OCI-LY7 (cell line): ENCODE data around the gene THOC7. TPM values are rescaled to one million over a fixed set of nuclear protein-coding genes. Genes with fewer than 3 reads are reported as not detected.

Experiments used
- BruUV-seq: library from RNA; stranded (reverse); fragments of 400-500 nt; replicated peaks from 2 replicates; lab custom pipeline; 2021; lab: Mats Ljungman, UMichigan
- CTCF ChIA-PET: fragments of 300-600 bp; sonication (Branson Sonifier 250); formaldehyde crosslinking; loops from one replicate; lab custom pipeline; 2022; ENCODE audit warnings: antibody characterized with exemption; ENCODE audit not compliant: unreplicated experiment; lab: Charles Lee
- POLR2A ChIA-PET: fragments of 300-600 bp; sonication (Branson Sonifier 250); formaldehyde crosslinking; loops from one replicate; lab custom pipeline; 2022; ENCODE audit warnings: antibody characterized with exemption; lab: Charles Lee
- DNase-seq: peaks from one replicate; pipeline ENCODE4 v3.0.0-alpha.2; 2015; ENCODE audit warnings: low spot score
- H2AFZ ChIP-seq: fragments of 200-600 bp; sonication (generic), shearing (Covaris generic); 2 replicates; pipeline ENCODE4 v1.6.1; 2014; ENCODE audit warnings: mild to moderate bottlenecking, antibody characterized with exemption, low read length, moderate library complexity
- H3K27ac ChIP-seq: fragments of 200-600 bp; sonication (generic); 2 replicates; pipeline ENCODE4 v1.5.1; 2014; ENCODE audit warnings: mixed run types, low read depth, mild to moderate bottlenecking, moderate library complexity, low read length, inconsistent platforms; ENCODE audit not compliant: poor library complexity, severe bottlenecking
- H3K36me3 ChIP-seq: fragments of 200-600 bp; sonication (generic); 2 replicates; pipeline ENCODE4 v1.6.1; 2014; ENCODE audit warnings: mild to moderate bottlenecking, antibody characterized with exemption, low read length, moderate library complexity, mixed read lengths; ENCODE audit not compliant: insufficient read depth
- H3K4me1 ChIP-seq: fragments of 200-600 bp; sonication (generic); 2 replicates; pipeline ENCODE4 v1.5.1; 2014; ENCODE audit warnings: mild to moderate bottlenecking, low read length; ENCODE audit not compliant: insufficient read depth, poor library complexity, severe bottlenecking
- H3K4me2 ChIP-seq: fragments of 200-600 bp; sonication (generic); 2 replicates; pipeline ENCODE4 v1.6.1; 2014; ENCODE audit warnings: mild to moderate bottlenecking, low read length
- H3K4me3 ChIP-seq: fragments of 200-600 bp; sonication (generic); 2 replicates; pipeline ENCODE4 v1.5.1; 2014; ENCODE audit warnings: mild to moderate bottlenecking, low read depth, low read length; ENCODE audit not compliant: poor library complexity, severe bottlenecking
- H3K79me2 ChIP-seq: fragments of 200-600 bp; sonication (generic); 2 replicates; pipeline ENCODE4 v1.6.1; 2016; ENCODE audit warnings: low read depth, mild to moderate bottlenecking, low read length, moderate library complexity, mixed read lengths; ENCODE audit not compliant: insufficient read depth
- H3K9me2 ChIP-seq: fragments of 200-600 bp; sonication (generic); 2 replicates; pipeline ENCODE4 v1.6.1; 2016; ENCODE audit warnings: mild to moderate bottlenecking, low read length, mixed read lengths; ENCODE audit not compliant: insufficient read depth
- H3K9me3 ChIP-seq: fragments of 200-600 bp; sonication (generic); 2 replicates; pipeline ENCODE4 v1.6.1; 2014; ENCODE audit warnings: mild to moderate bottlenecking, mixed run types, low read length, mixed read lengths
- H4K20me1 ChIP-seq: fragments of 200-600 bp; sonication (generic); 2 replicates; pipeline ENCODE4 v1.6.1; 2014; ENCODE audit warnings: mild to moderate bottlenecking, antibody characterized with exemption, low read length, moderate library complexity, mixed read lengths; ENCODE audit not compliant: insufficient read depth
- EZH2phosphoT487 ChIP-seq: fragments of 200-600 bp; sonication (generic); IDR thresholded peaks from 2 replicates; pipeline ENCODE4 v1.6.1; 2018; ENCODE audit warnings: low read depth, borderline replicate concordance, mild to moderate bottlenecking, mixed run types, antibody characterized with exemption, low read length, moderate library complexity, mixed read lengths
- intact Hi-C: fragments of 100-400 bp; cut with micrococcal nuclease; formaldehyde crosslinking; loops from one replicate; pipeline ENCODE4 v1.10.0; 2022; ENCODE audit not compliant: unreplicated experiment
- total RNA-seq, 2 experiments: library from RNA; depleted of rRNA in 1 of 2; stranded (reverse); fragments of >200 nt in 1 of 2; shearing (Covaris generic) in 1 of 2; gene quantifications; 2 replicates each; pipeline ENCODE4 v1.2.3, GENCODE V29; 2014 to 2022
- TF ChIP-seq, protein P1 (sequence below): fragments of 200-600 bp; sonication (generic); conservative IDR thresholded peaks from 2 replicates; pipeline ENCODE4 v1.5.1; 2014; ENCODE audit warnings: mild to moderate bottlenecking, antibody characterized with exemption, low read length, moderate library complexity, mixed read lengths

Gene THOC7
- total RNA-seq, 2 experiments from 2014 or later: 62.2 to 103 TPM

- ChIA-PET CTCF (no interaction called here), POLR2A (no interaction called here)
- Histone ChIP-seq H3K9me3 (no peaks in the 10 kb centered on the region), H3K9me2 (no peaks in the 10 kb centered on the region), H3K27ac (no peak overlapping the region), H4K20me1 (no peaks in the 10 kb centered on the region), H3K79me2 (no peaks in the 10 kb centered on the region), H3K36me3 (peaks cover 68% of the 10 kb centered on the region), H3K4me2 (no peak overlapping the region), H2AFZ (no peak overlapping the region), H3K4me3 (no peak overlapping the region), H3K4me1 (no peaks in the 10 kb centered on the region)
- no peak for DNase-seq
- intact Hi-C loops: no loop called here
- TF ChIP-seq EZH2phosphoT487: no peak
- TF ChIP-seq, protein P1, sequence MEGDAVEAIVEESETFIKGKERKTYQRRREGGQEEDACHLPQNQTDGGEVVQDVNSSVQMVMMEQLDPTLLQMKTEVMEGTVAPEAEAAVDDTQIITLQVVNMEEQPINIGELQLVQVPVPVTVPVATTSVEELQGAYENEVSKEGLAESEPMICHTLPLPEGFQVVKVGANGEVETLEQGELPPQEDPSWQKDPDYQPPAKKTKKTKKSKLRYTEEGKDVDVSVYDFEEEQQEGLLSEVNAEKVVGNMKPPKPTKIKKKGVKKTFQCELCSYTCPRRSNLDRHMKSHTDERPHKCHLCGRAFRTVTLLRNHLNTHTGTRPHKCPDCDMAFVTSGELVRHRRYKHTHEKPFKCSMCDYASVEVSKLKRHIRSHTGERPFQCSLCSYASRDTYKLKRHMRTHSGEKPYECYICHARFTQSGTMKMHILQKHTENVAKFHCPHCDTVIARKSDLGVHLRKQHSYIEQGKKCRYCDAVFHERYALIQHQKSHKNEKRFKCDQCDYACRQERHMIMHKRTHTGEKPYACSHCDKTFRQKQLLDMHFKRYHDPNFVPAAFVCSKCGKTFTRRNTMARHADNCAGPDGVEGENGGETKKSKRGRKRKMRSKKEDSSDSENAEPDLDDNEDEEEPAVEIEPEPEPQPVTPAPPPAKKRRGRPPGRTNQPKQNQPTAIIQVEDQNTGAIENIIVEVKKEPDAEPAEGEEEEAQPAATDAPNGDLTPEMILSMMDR: no peak
- no TSS peak for BruUV-seq
Measured at GRCh38 chr3:63830526-63830925, 33.1 kb downstream of the THOC7 start.

GRCh38 chr3:63824309-63824708 is 39.3 kb downstream of the THOC7 start:
- Histone ChIP-seq H4K20me1 (no peaks in the 10 kb centered on the region), H3K79me2 (no peaks in the 10 kb centered on the region), H3K36me3 (peaks cover 13% of the 10 kb centered on the region; the same call in 1 of the 2 replicates), H3K4me2 (no peak overlapping the region), H3K27ac (no peak overlapping the region), H2AFZ (no peak overlapping the region), H3K4me1 (no peaks in the 10 kb centered on the region), H3K9me2 (no peaks in the 10 kb centered on the region), H3K4me3 (no peak overlapping the region), H3K9me3 (no peaks in the 10 kb centered on the region)
- TF ChIP-seq, protein P1: no peak
- intact Hi-C loops: no loop called here
- BruUV-seq: no TSS peak
- ChIA-PET CTCF (no interaction called here), POLR2A (interaction anchor here (1.3 kb wide), 1 partner anchor 13 kb away, joined by 4 read pairs; no protein-coding TSS in a partner anchor)
- no peak for DNase-seq

- Histone ChIP-seq H3K9me2 (no peaks in the 10 kb centered on the region), H2AFZ (no peak within 1 kb of the TSS), H3K4me3 (no peak within 1 kb of the TSS), H3K79me2 (no peaks in the 10 kb centered on the region), H4K20me1 (no peaks in the 10 kb centered on the region), H3K4me2 (no peak within 1 kb of the TSS), H3K27ac (no peak within 1 kb of the TSS), H3K36me3 (no peaks in the 10 kb centered on the region), H3K9me3 (no peaks in the 10 kb centered on the region), H3K4me1 (no peaks in the 10 kb centered on the region)
- no TSS peak for BruUV-seq
- intact Hi-C loops: no loop called here
- CTCF ChIA-PET: interaction anchor here (0.9 kb wide), 1 partner anchor 467 kb away, joined by 3 read pairs; no protein-coding TSS in a partner anchor
- POLR2A ChIA-PET: interaction anchor here (0.5 to 0.8 kb wide), 3 partner anchors 38 to 294 kb away, joined by 3 to 4 read pairs (median 3); no protein-coding TSS in a partner anchor
- no peak for DNase-seq
- TF ChIP-seq EZH2phosphoT487: no peak
- TF ChIP-seq, protein P1: no peak
Measured at GRCh38 chr3:63819151-63819398, 44.5 kb downstream of the THOC7 start, which contains the start of gene C3orf49. Gene C3orf49 (plus strand): TSS chr3:63819299. CDS start chr3:63819472, 173 bp downstream.
